ENCODE measurements around the gene KRTAP10-2.

GRCh38 chr21:44516342-44516741 lies 35.0 kb downstream of the KRTAP10-2 start:
- TF ChIP-seq REST (IDR thresholded peaks at IDR 0.05; ENCODE audit: insufficient read depth in 1 of 2, low read depth in 2 of 2, low read length in 2 of 2) (no peak), TAF1 (IDR thresholded peaks at IDR 0.05; ENCODE audit: borderline replicate concordance, insufficient read depth, low read length) (no peak)

Measured in PFSK-1 (cell line).